Measurements from ENCODE around the gene SIPA1L2. TPM values are rescaled to one million over a fixed set of nuclear protein-coding genes. Genes with fewer than 3 reads are reported as not detected.

SIPA1L2 gene
- total and polyA plus RNA-seq, 2 of the 13 experiments (the other 11 are each of a cell fraction or from before 2014, with no cell fraction given) = 0.03 TPM; not detected in 1

DNA sequence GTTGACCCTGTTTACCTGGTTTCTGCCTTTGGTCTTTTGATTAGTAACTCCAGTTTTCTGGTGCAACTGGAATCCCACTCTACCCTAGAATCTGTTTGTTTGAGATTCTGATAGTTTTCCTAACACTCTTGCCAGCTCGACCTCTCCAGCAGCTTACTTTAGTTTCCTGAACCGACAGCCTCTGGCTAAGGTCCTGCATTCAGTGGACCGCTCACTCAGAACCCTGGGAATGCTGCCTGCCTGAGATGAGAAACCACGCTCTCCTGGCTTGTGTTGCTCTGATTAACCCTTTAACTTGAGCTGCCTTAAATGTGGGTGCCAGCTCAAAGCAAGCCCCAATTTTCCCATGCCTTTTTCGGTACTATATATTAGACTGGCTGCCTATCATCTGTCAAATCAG, 45.3 kb upstream of the SIPA1L2 start:
- WGBS (ENCODE audit: low lambda C conversion rate) = 20% methylated on average over 5 of the region's 5 CpGs
- no peak for ATAC-seq
- no peak for DNase-seq (ENCODE audit: low spot score)
- no peaks in the 10 kb centered on the region for H3K79me2 ChIP-seq (ENCODE audit: insufficient read depth, low read length)
- in situ Hi-C loops (cut with HindIII; ENCODE audit: extremely low pct_ligation_motif_present, low pct_unique_long_range_greater_than_20kb) (no loop called here), intact Hi-C loops (cut with micrococcal nuclease; ENCODE audit: unreplicated experiment) (no loop called here)
- H3K4me2 ChIP-seq (ENCODE audit: low read depth, low read length) = no peak overlapping the region
- ChIA-PET CTCF (ENCODE audit: low intra/inter-chr PET ratio, low total read pairs) (no interaction called here), POLR2A (no interaction called here)
- no peak for FAIRE-seq
- H3K4me3 ChIP-seq (replicated peaks in 1 of 3; ENCODE audit: insufficient read depth in 1 of 3, low read depth in 2 of 3, low read length in 3 of 3) = no peak overlapping the region
- H4K20me1 ChIP-seq (ENCODE audit: insufficient read depth, low read length) = no peaks in the 10 kb centered on the region
- H3K9me3 ChIP-seq (ENCODE audit: low read length) = no peaks in the 10 kb centered on the region
- H3K36me3 ChIP-seq (replicated peaks in 1 of 2; ENCODE audit: control insufficient read depth in 1 of 2, insufficient read depth in 2 of 2, low read length in 2 of 2) = no peaks in the 10 kb centered on the region
- no peak overlapping the region for H2AFZ ChIP-seq (ENCODE audit: low read length)
- H3K9ac ChIP-seq (ENCODE audit: insufficient read depth, low read depth, low read length) = no peak overlapping the region
- TF ChIP-seq ZFP36 (IDR thresholded peaks at IDR 0.05; ENCODE audit: borderline replicate concordance, low read depth, low read length, partially characterized antibody) = no peak
- no peak for TF ChIP-seq KAT7 (CRISPR knock-in tag; IDR thresholded peaks at IDR 0.05; ENCODE audit: borderline replicate concordance)
- TF ChIP-seq, protein P1, sequence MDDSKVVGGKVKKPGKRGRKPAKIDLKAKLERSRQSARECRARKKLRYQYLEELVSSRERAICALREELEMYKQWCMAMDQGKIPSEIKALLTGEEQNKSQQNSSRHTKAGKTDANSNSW (CRISPR knock-in tag; IDR thresholded peaks at IDR 0.05; ENCODE audit: borderline replicate concordance) = no peak
- TF ChIP-seq ZBTB7B (CRISPR knock-in tag; IDR thresholded peaks at IDR 0.05) = no peak
- TF ChIP-seq, protein P2, sequence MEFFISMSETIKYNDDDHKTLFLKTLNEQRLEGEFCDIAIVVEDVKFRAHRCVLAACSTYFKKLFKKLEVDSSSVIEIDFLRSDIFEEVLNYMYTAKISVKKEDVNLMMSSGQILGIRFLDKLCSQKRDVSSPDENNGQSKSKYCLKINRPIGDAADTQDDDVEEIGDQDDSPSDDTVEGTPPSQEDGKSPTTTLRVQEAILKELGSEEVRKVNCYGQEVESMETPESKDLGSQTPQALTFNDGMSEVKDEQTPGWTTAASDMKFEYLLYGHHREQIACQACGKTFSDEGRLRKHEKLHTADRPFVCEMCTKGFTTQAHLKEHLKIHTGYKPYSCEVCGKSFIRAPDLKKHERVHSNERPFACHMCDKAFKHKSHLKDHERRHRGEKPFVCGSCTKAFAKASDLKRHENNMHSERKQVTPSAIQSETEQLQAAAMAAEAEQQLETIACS (CRISPR knock-in tag; IDR thresholded peaks at IDR 0.05) = no peak
- no peak for TF ChIP-seq SAFB2 (CRISPR knock-in tag; IDR thresholded peaks at IDR 0.05; ENCODE audit: borderline replicate concordance, low read depth)
- H3K4me1 ChIP-seq (ENCODE audit: insufficient read depth, low read length) = no peaks in the 10 kb centered on the region
- BruUV-seq (replicated peaks) = no TSS peak
- H3K27ac ChIP-seq (ENCODE audit: extremely low read length, insufficient read depth, low read length) = no peak overlapping the region
- peaks cover 0 to 2% of the 10 kb centered on the region in 2 experiments; a peak in 2 of 5 replicates for H3K27me3 ChIP-seq (ENCODE audit: control insufficient read depth in 1 of 2, insufficient read depth in 2 of 2, low read length in 2 of 2)

DNA sequence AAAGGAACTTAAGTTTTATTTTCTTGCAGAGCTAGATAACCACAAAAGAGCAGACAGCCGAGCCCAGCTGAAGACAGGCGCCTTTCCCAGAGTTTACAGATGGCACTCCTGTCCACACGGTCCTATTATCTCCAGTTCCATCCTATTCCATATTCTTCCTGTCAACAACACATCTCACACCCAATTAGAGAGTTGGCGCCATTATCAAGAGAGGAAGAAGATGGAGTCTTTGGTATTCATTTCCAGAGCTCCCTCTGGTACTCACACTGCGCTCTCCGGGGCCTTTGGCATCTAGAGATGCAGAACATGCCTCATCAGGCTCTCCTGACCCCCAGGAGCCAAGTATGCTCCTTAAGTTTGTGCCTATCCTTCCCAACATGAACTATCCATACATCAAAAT, 43.3 kb upstream of the SIPA1L2 start:
- Histone ChIP-seq H2AFZ (ENCODE audit: low read length) (no peak overlapping the region), H3K9ac (ENCODE audit: insufficient read depth, low read depth, low read length) (no peak overlapping the region), H3K9me3 (ENCODE audit: low read length) (no peaks in the 10 kb centered on the region), H3K27ac (ENCODE audit: extremely low read length, insufficient read depth, low read length) (no peak overlapping the region), H3K79me2 (ENCODE audit: insufficient read depth, low read length) (no peaks in the 10 kb centered on the region), H3K4me3 (replicated peaks in 1 of 3; ENCODE audit: insufficient read depth in 1 of 3, low read depth in 2 of 3, low read length in 3 of 3) (no peak overlapping the region), H3K4me2 (ENCODE audit: low read depth, low read length) (no peak overlapping the region), H3K27me3 (ENCODE audit: control insufficient read depth in 1 of 2, insufficient read depth in 2 of 2, low read length in 2 of 2) (peaks cover 0 to 4% of the 10 kb centered on the region in 2 experiments; a peak in 1 of 5 replicates), H3K36me3 (replicated peaks in 1 of 2; ENCODE audit: control insufficient read depth in 1 of 2, insufficient read depth in 2 of 2, low read length in 2 of 2) (no peaks in the 10 kb centered on the region), H3K4me1 (ENCODE audit: insufficient read depth, low read length) (no peaks in the 10 kb centered on the region), H4K20me1 (ENCODE audit: insufficient read depth, low read length) (no peaks in the 10 kb centered on the region)
- POLR2A ChIA-PET = no interaction called here
- no peak for DNase-seq (ENCODE audit: low spot score)
- no peak for ATAC-seq
- intact Hi-C loops (cut with micrococcal nuclease; ENCODE audit: unreplicated experiment) = no loop called here
- CTCF ChIA-PET (ENCODE audit: low intra/inter-chr PET ratio, low total read pairs) = no interaction called here
- in situ Hi-C loops (cut with HindIII; ENCODE audit: extremely low pct_ligation_motif_present, low pct_unique_long_range_greater_than_20kb) = no loop called here
- WGBS (ENCODE audit: low lambda C conversion rate) = 15% methylated on average over 6 of the region's 6 CpGs
- no TSS peak for BruUV-seq (replicated peaks)
- FAIRE-seq = no peak
- TF ChIP-seq KLF16 (CRISPR knock-in tag; IDR thresholded peaks at IDR 0.05) (no peak), ZNF737 (CRISPR knock-in tag; IDR thresholded peaks at IDR 0.05; ENCODE audit: borderline replicate concordance) (no peak), CC2D1A (CRISPR knock-in tag; IDR thresholded peaks at IDR 0.05) (no peak), TOE1 (CRISPR knock-in tag; IDR thresholded peaks at IDR 0.05) (no peak), ZNF572 (CRISPR knock-in tag; IDR thresholded peaks at IDR 0.05) (no peak), NFYC (CRISPR knock-in tag; IDR thresholded peaks at IDR 0.05) (no peak), HNRNPLL (IDR thresholded peaks at IDR 0.05; ENCODE audit: low read depth, low read length, poor library complexity, severe bottlenecking) (no peak), CEBPB (IDR thresholded peaks at IDR 0.05; ENCODE audit: borderline replicate concordance, low read depth, low read length) (no peak), ZNF3 (CRISPR knock-in tag; IDR thresholded peaks at IDR 0.05) (no peak), ZNF367 (CRISPR knock-in tag; IDR thresholded peaks at IDR 0.05; ENCODE audit: borderline replicate concordance) (no peak), ZNF331 (CRISPR knock-in tag; IDR thresholded peaks at IDR 0.05) (no peak)
- TF ChIP-seq, protein P3, sequence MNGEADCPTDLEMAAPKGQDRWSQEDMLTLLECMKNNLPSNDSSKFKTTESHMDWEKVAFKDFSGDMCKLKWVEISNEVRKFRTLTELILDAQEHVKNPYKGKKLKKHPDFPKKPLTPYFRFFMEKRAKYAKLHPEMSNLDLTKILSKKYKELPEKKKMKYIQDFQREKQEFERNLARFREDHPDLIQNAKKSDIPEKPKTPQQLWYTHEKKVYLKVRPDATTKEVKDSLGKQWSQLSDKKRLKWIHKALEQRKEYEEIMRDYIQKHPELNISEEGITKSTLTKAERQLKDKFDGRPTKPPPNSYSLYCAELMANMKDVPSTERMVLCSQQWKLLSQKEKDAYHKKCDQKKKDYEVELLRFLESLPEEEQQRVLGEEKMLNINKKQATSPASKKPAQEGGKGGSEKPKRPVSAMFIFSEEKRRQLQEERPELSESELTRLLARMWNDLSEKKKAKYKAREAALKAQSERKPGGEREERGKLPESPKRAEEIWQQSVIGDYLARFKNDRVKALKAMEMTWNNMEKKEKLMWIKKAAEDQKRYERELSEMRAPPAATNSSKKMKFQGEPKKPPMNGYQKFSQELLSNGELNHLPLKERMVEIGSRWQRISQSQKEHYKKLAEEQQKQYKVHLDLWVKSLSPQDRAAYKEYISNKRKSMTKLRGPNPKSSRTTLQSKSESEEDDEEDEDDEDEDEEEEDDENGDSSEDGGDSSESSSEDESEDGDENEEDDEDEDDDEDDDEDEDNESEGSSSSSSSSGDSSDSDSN (CRISPR knock-in tag; IDR thresholded peaks at IDR 0.05) = no peak
